GM19468 (cell line): ENCODE data around the gene DAG1.

Experiments
- ATAC-seq: cut with Tn5 transposase; IDR thresholded peaks from one replicate; pipeline ENCODE4 v1.9.1; 2021; ENCODE audit warnings: mild to moderate bottlenecking, moderate library complexity, moderate number of reproducible peaks; ENCODE audit not compliant: unreplicated experiment; ENCODE audit errors: extremely low read depth

DAG1 gene

GRCh38 chr3:49512781-49513355 is 42.8 kb downstream of the DAG1 start:
- no peak for ATAC-seq

- ATAC-seq: no peak
These were observed 43.5 kb downstream of the DAG1 start for GRCh38 chr3:49513494-49514124.

GRCh38 chr3:49518016-49518415 is 47.9 kb downstream of the DAG1 start:
- ATAC-seq: no peak

- no peak for ATAC-seq
These were observed 48.4 kb downstream of the DAG1 start for GRCh38 chr3:49518441-49518840.

GRCh38 chr3:49519296-49519695 is 49.2 kb downstream of the DAG1 start:
- ATAC-seq: no peak

- ATAC-seq: no peak
These were observed 49.9 kb downstream of the DAG1 start for GRCh38 chr3:49519916-49520385.

GRCh38 chr3:49523756-49524747 is 54.0 kb downstream of the DAG1 start:
- ATAC-seq: no peak

- ATAC-seq: no peak
These were observed 59.5 kb downstream of the DAG1 start for GRCh38 chr3:49529567-49529966.

GRCh38 chr3:49530231-49530630 is 60.2 kb downstream of the DAG1 start:
- ATAC-seq: no peak

- ATAC-seq: no peak
These were observed 60.6 kb downstream of the DAG1 start for GRCh38 chr3:49530701-49531100.

GRCh38 chr3:49531218-49531617 is 61.2 kb downstream of the DAG1 start:
- ATAC-seq: no peak

- no peak for ATAC-seq
These were observed 61.6 kb downstream of the DAG1 start for GRCh38 chr3:49531715-49532114.

- no peak for ATAC-seq
These were observed 63.0 kb downstream of the DAG1 start for GRCh38 chr3:49533031-49533430.

GRCh38 chr3:49533786-49534519 is 63.9 kb downstream of the DAG1 start:
- no peak for ATAC-seq

- no peak for ATAC-seq
These were observed 64.7 kb downstream of the DAG1 start for GRCh38 chr3:49534581-49535441.

- no peak for ATAC-seq
These were observed 66.2 kb downstream of the DAG1 start for GRCh38 chr3:49535971-49536874.

GRCh38 chr3:49536875-49537533 is 66.9 kb downstream of the DAG1 start:
- no peak for ATAC-seq
